GM10266 (cell line): ENCODE results near the gene KRTAP10-2.
"Not testable (repeated sequence)": the region's sequence is repeated elsewhere in the genome, so short reads cannot be mapped to it uniquely, and the experiment has no call there.

Source experiments
- DNase-seq: peaks from one replicate; pipeline ENCODE4 v3.0.0; 2012; ENCODE audit errors: extremely low spot score
- CTCF ChIP-seq: IDR thresholded peaks from 2 replicates; pipeline ENCODE4 v1.5.1; 2012; ENCODE audit warnings: mild to moderate bottlenecking, low read depth; ENCODE audit not compliant: control insufficient read depth, insufficient read depth; ENCODE audit errors: missing control alignments

The KRTAP10-2 gene

DNA sequence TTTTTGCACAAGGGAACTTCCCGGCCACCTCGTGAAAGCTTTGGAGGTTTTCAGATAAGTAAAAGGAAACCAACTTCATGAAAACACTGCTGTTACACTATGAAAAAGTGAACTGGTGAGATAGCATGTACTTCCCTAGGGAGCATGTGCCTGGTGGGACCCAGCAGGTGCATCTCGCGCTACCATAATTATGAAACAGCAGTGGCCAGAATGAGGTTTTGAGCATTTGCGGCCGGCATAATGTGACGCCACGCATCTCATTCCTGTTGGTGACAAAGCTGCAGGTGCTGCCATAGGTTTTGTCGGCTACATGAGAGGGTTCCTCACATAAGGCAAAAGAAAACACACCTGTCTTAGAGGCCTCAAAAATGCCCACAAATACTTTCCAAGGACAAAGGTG, 5.6 kb upstream of the KRTAP10-2 start:
- TF ChIP-seq CTCF = no peak
- DNase-seq = no peak

- TF ChIP-seq CTCF = no peak
- no peak for DNase-seq
These were observed 4.0 kb upstream of the KRTAP10-2 start for GRCh38 chr21:44555200-44555875.

GRCh38 chr21:44552681-44553080, 1.4 kb upstream of the KRTAP10-2 start:
- TF ChIP-seq CTCF = no peak
- no peak for DNase-seq

DNA sequence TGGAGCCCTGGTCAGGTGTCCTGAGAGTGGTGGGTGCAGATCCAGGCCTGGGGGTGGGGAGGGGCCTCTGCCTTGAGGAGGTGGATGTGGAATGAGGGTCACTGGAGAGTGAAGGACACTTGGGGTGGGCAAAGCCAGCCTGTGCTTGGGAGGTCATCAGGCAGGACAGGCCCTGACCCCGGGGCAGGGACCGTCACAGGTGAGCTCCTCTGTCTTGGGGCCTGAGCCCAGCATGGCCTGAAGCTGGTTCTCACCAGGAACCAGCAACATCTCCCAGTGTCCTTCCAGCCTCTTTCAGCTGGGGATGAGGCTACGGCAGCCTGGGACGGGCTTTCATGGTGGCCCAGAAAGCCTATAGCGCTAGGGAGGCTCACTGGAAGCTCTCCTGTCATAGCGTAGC, 831 bp upstream of the KRTAP10-2 start:
- DNase-seq = no peak
- no peak for TF ChIP-seq CTCF

DNA sequence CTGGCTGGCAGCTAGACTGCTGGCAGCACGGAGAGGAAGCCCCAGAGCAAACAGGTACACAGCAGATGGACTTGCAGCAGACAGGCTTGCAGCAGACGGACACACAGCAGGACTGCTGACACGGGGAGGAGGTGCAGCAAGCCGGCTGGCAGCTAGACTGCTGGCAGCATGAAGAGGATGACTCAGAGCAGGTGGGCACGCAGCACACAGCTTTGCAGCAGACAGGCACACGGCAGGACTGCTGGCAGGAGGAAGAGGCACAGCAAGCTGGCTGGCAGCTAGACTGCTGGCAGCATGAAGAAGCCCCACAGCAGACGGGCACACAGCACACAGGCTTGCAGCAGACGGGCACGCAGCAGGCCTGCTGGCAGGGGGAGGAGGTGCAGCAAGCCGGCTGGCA, 498 bp downstream of the KRTAP10-2 start:
- DNase-seq = no peak
- TF ChIP-seq CTCF = no peak

- DNase-seq = not testable (repeated sequence)
These were observed 1.0 kb downstream of the KRTAP10-2 start for GRCh38 chr21:44550285-44550684.

DNA sequence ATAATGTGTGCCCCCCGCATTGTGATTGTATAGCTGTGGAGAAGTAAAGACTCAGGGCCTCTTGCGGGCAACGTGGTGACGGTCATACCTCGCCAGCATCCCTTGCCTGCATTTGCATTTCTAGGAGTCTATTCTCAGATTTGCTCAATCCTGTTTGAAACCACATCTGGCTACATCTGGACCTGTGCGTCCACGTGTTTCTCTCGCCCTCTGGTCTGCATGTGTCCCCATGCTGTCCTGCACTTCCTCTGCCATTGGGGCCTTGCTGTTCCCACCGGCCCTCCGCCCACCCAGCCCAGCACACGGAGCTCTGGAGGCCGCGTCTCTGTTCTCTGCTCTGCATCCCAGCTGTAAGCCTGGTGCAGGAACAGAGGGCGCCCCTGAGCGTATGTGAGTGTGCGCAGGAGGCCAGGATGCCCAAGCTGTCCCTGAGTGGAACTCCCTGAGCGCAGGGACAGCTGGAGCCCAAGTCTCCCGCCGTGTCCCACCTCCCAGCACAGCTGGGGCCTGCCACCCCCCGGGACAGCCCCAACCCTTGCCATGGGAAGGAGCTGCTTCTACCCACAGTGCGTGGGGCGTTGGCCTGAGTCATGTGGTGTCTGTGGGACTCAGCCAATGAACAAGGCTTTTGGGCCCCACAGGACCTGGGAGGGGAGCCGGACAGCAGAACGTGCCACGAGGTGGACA, 1.6 kb downstream of the KRTAP10-2 start:
- no peak for TF ChIP-seq CTCF
- DNase-seq = no peak
